ENCODE data around the gene PARL. TPM values are rescaled to one million over a fixed set of nuclear protein-coding genes. Genes with fewer than 3 reads are reported as not detected.
A peak's percentile ranks its signal among the peaks of the same experiment; 100 is the strongest.

PARL gene
- total and polyA plus RNA-seq, 2 donors (not counting 1 experiment from before 2014, with no cell fraction given) = 30.2 to 55.9 TPM

GRCh38 chr3:183884097-183884426 lies 618 bp downstream of the PARL start:
- H3K27ac ChIP-seq (ENCODE audit: insufficient read depth, low read length) = peak overlapping the region; percentile 77
- peak in 1 of 2 donors; percentile 2 for DNase-seq (ENCODE audit: low read depth in 2 of 2)
- H3K36me3 ChIP-seq (ENCODE audit: control insufficient read depth, insufficient read depth, low read length) = no peaks in the 10 kb centered on the region
- H3K9me3 ChIP-seq (ENCODE audit: control insufficient read depth, insufficient read depth, low read depth, low read length) = no peaks in the 10 kb centered on the region
- TF ChIP-seq CTCF (conservative IDR thresholded peaks at IDR 0.05 in 1 of 2, IDR thresholded peaks at IDR 0.05 in 1 of 2; ENCODE audit: low read depth in 1 of 2, low read length in 2 of 2) (no peak), EZH2 (IDR thresholded peaks at IDR 0.05; ENCODE audit: low read length, missing control alignments) (no peak)
- H3K4me2 ChIP-seq (ENCODE audit: extremely low read depth, insufficient read depth, low read length) = peak overlapping the region; percentile 64
- no peaks in the 10 kb centered on the region for H3K4me1 ChIP-seq (ENCODE audit: control insufficient read depth, extremely low read depth, insufficient read depth, low read length)
- H4K20me1 ChIP-seq (ENCODE audit: control insufficient read depth, extremely low read depth, insufficient read depth, low read length) = no peaks in the 10 kb centered on the region
- no peaks in the 10 kb centered on the region for H3K27me3 ChIP-seq (ENCODE audit: control insufficient read depth, insufficient read depth, low read length)
- peak overlapping the region; percentile 95 for H2AFZ ChIP-seq (ENCODE audit: low read length)
- peak overlapping the region; percentile 82 for H3K9ac ChIP-seq (ENCODE audit: insufficient read depth, low read length)
- H3K4me3 ChIP-seq (replicated peaks in 1 of 4; ENCODE audit: control extremely low read depth in 1 of 4, insufficient read depth in 1 of 4, low read depth in 3 of 4, low read length in 4 of 4) = peak overlapping the region; percentile 58 to 96 (median 72)
- peaks cover 47% of the 10 kb centered on the region for H3K79me2 ChIP-seq (ENCODE audit: control insufficient read depth, insufficient read depth, low read length)

DNA sequence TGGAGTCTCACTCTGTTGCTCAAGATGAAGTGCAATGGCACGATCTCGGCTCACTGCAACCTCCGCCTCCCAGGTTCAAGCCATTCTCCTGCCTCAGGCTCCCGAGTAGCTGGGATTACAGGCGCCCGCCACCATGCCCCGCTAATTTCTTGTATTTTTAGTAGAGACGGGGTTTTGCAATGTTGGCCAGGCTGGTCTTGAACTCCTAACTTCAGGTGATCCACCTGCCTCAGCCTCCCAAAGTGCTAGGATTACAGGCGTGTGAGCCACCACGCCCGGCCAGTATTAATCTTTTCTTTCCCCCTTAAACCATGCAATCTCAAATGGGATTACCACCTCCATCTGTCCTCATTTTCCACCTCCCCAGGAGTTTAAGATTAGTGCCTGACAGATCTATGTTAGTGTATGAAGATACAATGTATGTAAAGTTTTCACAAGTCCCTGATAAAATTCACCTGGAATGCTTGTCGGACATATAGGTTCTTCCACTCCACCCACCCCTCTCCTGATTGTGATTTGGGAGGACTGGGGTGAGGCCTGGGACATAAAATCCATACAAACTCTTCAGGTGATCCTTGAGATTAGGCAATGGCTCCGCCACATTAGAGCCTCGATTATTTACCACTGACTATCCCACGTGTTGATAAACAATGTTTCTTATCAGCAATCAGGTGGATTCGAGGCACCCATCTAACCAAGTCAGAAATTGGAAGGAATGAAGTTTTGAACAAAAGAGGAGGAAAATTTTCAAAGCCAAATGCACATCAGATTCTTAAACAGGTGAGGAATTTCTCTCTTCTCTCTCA lies 1.2 kb downstream of the PARL start:
- Histone ChIP-seq H3K4me3 (replicated peaks in 1 of 4; ENCODE audit: control extremely low read depth in 1 of 4, insufficient read depth in 1 of 4, low read depth in 3 of 4, low read length in 4 of 4) (peak overlapping the region; percentile 58 to 96 (median 72)), H4K20me1 (ENCODE audit: control insufficient read depth, extremely low read depth, insufficient read depth, low read length) (no peaks in the 10 kb centered on the region), H3K27me3 (ENCODE audit: control insufficient read depth, insufficient read depth, low read length) (no peaks in the 10 kb centered on the region), H3K36me3 (ENCODE audit: control insufficient read depth, insufficient read depth, low read length) (no peaks in the 10 kb centered on the region), H3K9me3 (ENCODE audit: control insufficient read depth, insufficient read depth, low read depth, low read length) (no peaks in the 10 kb centered on the region), H3K27ac (ENCODE audit: insufficient read depth, low read length) (peak overlapping the region; percentile 77), H3K79me2 (ENCODE audit: control insufficient read depth, insufficient read depth, low read length) (peaks cover 50% of the 10 kb centered on the region), H2AFZ (ENCODE audit: low read length) (no peak overlapping the region), H3K9ac (ENCODE audit: insufficient read depth, low read length) (no peak overlapping the region), H3K4me1 (ENCODE audit: control insufficient read depth, extremely low read depth, insufficient read depth, low read length) (no peaks in the 10 kb centered on the region), H3K4me2 (ENCODE audit: extremely low read depth, insufficient read depth, low read length) (peak overlapping the region; percentile 64)
- no peak for DNase-seq (ENCODE audit: low read depth in 2 of 2)
- TF ChIP-seq EZH2 (IDR thresholded peaks at IDR 0.05; ENCODE audit: low read length, missing control alignments) (no peak), CTCF (conservative IDR thresholded peaks at IDR 0.05 in 1 of 2, IDR thresholded peaks at IDR 0.05 in 1 of 2; ENCODE audit: low read depth in 1 of 2, low read length in 2 of 2) (no peak)

DNA sequence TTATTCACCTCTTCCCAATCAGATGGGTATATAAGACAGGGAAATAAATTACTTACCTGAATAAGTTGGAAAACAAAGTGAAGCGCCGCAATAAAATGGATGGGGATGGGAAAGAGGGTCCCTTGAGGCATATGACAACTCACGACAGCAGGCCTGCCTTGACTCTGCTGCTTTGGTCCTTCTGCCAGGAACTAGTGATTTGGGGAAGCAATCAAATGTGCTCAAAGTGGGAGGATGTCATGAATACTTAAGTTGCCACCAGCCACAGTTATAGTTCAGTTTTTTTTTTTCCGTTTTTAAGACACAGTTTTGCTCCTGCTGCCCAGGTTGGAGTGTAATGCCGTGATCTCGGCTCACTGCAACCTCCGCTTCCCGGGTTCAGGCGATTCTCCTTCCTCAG lies 4.6 kb downstream of the PARL start:
- DNase-seq (ENCODE audit: low read depth in 2 of 2) = no peak
- H3K4me3 ChIP-seq (replicated peaks in 1 of 4; ENCODE audit: control extremely low read depth in 1 of 4, insufficient read depth in 1 of 4, low read depth in 3 of 4, low read length in 4 of 4) = no peak overlapping the region
- H3K9me3 ChIP-seq (ENCODE audit: control insufficient read depth, insufficient read depth, low read depth, low read length) = no peaks in the 10 kb centered on the region
- no peak overlapping the region for H2AFZ ChIP-seq (ENCODE audit: low read length)
- no peaks in the 10 kb centered on the region for H4K20me1 ChIP-seq (ENCODE audit: control insufficient read depth, extremely low read depth, insufficient read depth, low read length)
- H3K4me2 ChIP-seq (ENCODE audit: extremely low read depth, insufficient read depth, low read length) = no peak overlapping the region
- no peak overlapping the region for H3K27ac ChIP-seq (ENCODE audit: insufficient read depth, low read length)
- TF ChIP-seq CTCF (conservative IDR thresholded peaks at IDR 0.05 in 1 of 2, IDR thresholded peaks at IDR 0.05 in 1 of 2; ENCODE audit: low read depth in 1 of 2, low read length in 2 of 2) (no peak), EZH2 (IDR thresholded peaks at IDR 0.05; ENCODE audit: low read length, missing control alignments) (no peak)
- H3K9ac ChIP-seq (ENCODE audit: insufficient read depth, low read length) = no peak overlapping the region
- no peaks in the 10 kb centered on the region for H3K27me3 ChIP-seq (ENCODE audit: control insufficient read depth, insufficient read depth, low read length)
- peaks cover 70% of the 10 kb centered on the region for H3K79me2 ChIP-seq (ENCODE audit: control insufficient read depth, insufficient read depth, low read length)
- H3K4me1 ChIP-seq (ENCODE audit: control insufficient read depth, extremely low read depth, insufficient read depth, low read length) = no peaks in the 10 kb centered on the region
- no peaks in the 10 kb centered on the region for H3K36me3 ChIP-seq (ENCODE audit: control insufficient read depth, insufficient read depth, low read length)
